Upper lobe of left lung (tissue), 6 donors: Measurements from ENCODE around the gene TUT7. TPM values are rescaled to one million over a fixed set of nuclear protein-coding genes. Genes with fewer than 3 reads are reported as not detected.

Source experiments
- ATAC-seq, 2 donors: fragments of 200-7000 bp; cut with Tn5 transposase; one replicate each; pipeline ENCODE4 v1.9.1; 2022; ENCODE audit warnings: mild to moderate bottlenecking in 2 of 2, moderate library complexity in 2 of 2; ENCODE audit not compliant: low FRiP score in 2 of 2
- DNase-seq, 2 donors: peaks; one replicate each; pipeline ENCODE4 v3.0.0-alpha.2; 2019 to 2020
- H3K27ac ChIP-seq, 4 donors: fragments of 200-600 bp; sonication (generic); one replicate each; pipeline ENCODE4 v1.5.1; 2016 to 2019
- H3K27me3 ChIP-seq, 4 donors: fragments of 200-600 bp; sonication (generic); one replicate each; pipeline ENCODE4 v1.5.1; 2017 to 2019
- H3K36me3 ChIP-seq, 4 donors: fragments of 200-600 bp; sonication (generic); one replicate each; pipeline ENCODE4 v1.5.1; 2016 to 2019
- H3K4me1 ChIP-seq, 4 donors: fragments of 200-600 bp; sonication (generic); one replicate each; pipeline ENCODE4 v1.5.1; 2018 to 2019
- H3K4me3 ChIP-seq, 4 donors: fragments of 200-600 bp; sonication (generic); one replicate each; pipeline ENCODE4 v1.5.1; 2017 to 2019; ENCODE audit warnings: mild to moderate bottlenecking in 2 of 4, moderate library complexity in 1 of 4
- H3K9me3 ChIP-seq, 4 donors: fragments of 200-600 bp; sonication (generic); one replicate each; pipeline ENCODE4 v1.5.1; 2018 to 2019
- CTCF ChIP-seq, 6 experiments: fragments of 450-650 bp in 4 of 6; fragments of 200-600 bp in 2 of 6; sonication (generic) in 2 of 6; IDR thresholded peaks; one replicate each; pipeline ENCODE4 v1.5.1; 2016 to 2019; ENCODE audit warnings: antibody characterized with exemption in 6 of 6
- EP300 ChIP-seq, 4 donors: sonication (generic); formaldehyde crosslinking; IDR thresholded peaks; one replicate each; pipeline ENCODE4 v1.5.1; 2017; ENCODE audit warnings: antibody characterized with exemption in 4 of 4, control low read depth in 2 of 4
- POLR2A ChIP-seq, 4 donors: fragments of 450-650 bp; IDR thresholded peaks; one replicate each; pipeline ENCODE4 v1.5.1; 2016 to 2017; ENCODE audit warnings: antibody characterized with exemption in 4 of 4, mild to moderate bottlenecking in 2 of 4
- POLR2AphosphoS5 ChIP-seq, 2 donors: sonication (generic); formaldehyde crosslinking; IDR thresholded peaks; one replicate each; pipeline ENCODE4 v1.5.1; 2017; ENCODE audit warnings: antibody characterized with exemption in 2 of 2
- WGBS, 2 donors: methylation state at CpG; one replicate each; pipeline ENCODE4 v1.1.5; 2017 to 2018; 5-methylcytosine and 5-hydroxymethylcytosine counted together
- small RNA-seq, 4 donors: library from RNA; depleted of rRNA; stranded (forward); fragments of <200 nt; gene quantifications; one replicate each; pipeline ENCODE3, GENCODE V24; 2016
- total RNA-seq, 6 donors: library from RNA; depleted of rRNA in 4 of 6; stranded (reverse); fragments of >200 nt in 4 of 6; gene quantifications; one replicate each; pipeline versions ENCODE4 v1.1.0 to v1.2.1, GENCODE V29; 2016 to 2021
- donor health status: DM: no; HTN: no; CAD: no; lungs with moderate emphysema.
- donor health status: DM: no; HTN: yes; CAD: no; lungs with severe emphysema.

TUT7 gene
- total RNA-seq, 6 donors from 2014 or later, result 28.6 to 159 (median 47.3) TPM

DNA sequence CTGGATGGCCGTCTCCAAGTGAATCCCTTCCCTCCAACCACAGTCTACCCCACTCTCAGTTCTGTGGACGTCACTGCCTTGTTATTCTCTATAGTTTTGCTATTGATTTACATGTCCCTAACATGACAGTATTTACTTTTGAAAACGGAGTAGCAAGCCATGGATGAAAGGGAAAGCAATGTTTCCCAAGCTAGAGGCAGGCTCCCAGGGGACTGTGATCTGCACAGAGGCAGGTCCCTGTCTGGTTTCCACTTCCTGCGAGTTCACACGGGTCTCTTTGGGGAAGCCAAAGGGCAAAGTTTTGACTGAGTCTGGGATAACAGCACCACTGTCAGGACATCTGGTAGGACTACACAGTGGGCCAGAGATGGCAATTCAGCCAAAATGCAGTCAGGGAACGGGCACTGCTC, 107.5 kb downstream of the TUT7 start:
- Histone ChIP-seq H3K27ac (no peak overlapping the region), H3K9me3 (no peaks in the 10 kb centered on the region), H3K27me3 (no peaks in the 10 kb centered on the region), H3K4me1 (no peaks in the 10 kb centered on the region), H3K36me3 (no peaks in the 10 kb centered on the region), H3K4me3 (no peak overlapping the region)
- no peak for TF ChIP-seq CTCF (IDR thresholded peaks at IDR 0.05)
- no peak for TF ChIP-seq POLR2A (IDR thresholded peaks at IDR 0.05)
- TF ChIP-seq POLR2AphosphoS5 (IDR thresholded peaks at IDR 0.05), result peak in 1 of 2 donors; percentile 20
- TF ChIP-seq EP300 (IDR thresholded peaks at IDR 0.05), result no peak
- no peak for DNase-seq
- WGBS, 2 donors, result 47 to 66% methylated on average over 6 of the region's 6 CpGs
- ATAC-seq, result no peak

DNA sequence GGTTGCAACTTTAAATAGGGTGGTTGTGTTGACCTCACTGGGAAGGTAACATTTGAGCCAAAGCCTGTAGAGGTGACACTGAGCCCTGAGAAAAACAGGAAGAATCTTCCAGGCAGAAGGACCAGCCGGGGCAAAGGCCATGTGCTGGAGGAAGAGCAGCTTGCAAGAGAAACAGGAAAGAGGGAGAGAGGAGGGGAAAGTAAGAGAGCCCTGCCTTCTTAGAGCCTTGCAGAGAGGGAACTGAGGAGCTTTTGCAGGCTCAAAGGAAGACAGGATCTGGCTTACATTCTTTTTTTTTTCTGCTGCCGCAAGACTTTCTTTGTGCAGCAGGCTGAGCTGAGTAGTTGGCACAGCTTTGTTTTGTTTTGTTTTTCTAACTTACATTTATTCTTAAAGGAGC, 112.1 kb downstream of the TUT7 start:
- WGBS, 2 donors, result 31 to 51% methylated on average over 2 of the region's 2 CpGs
- Histone ChIP-seq H3K9me3 (no peaks in the 10 kb centered on the region), H3K27ac (no peak overlapping the region), H3K36me3 (no peaks in the 10 kb centered on the region), H3K4me1 (no peaks in the 10 kb centered on the region), H3K4me3 (no peak overlapping the region), H3K27me3 (no peaks in the 10 kb centered on the region)
- TF ChIP-seq POLR2AphosphoS5 (IDR thresholded peaks at IDR 0.05) (no peak), CTCF (IDR thresholded peaks at IDR 0.05) (no peak), EP300 (IDR thresholded peaks at IDR 0.05) (no peak), POLR2A (IDR thresholded peaks at IDR 0.05) (no peak)
- no peak for DNase-seq
- ATAC-seq, result no peak

DNA sequence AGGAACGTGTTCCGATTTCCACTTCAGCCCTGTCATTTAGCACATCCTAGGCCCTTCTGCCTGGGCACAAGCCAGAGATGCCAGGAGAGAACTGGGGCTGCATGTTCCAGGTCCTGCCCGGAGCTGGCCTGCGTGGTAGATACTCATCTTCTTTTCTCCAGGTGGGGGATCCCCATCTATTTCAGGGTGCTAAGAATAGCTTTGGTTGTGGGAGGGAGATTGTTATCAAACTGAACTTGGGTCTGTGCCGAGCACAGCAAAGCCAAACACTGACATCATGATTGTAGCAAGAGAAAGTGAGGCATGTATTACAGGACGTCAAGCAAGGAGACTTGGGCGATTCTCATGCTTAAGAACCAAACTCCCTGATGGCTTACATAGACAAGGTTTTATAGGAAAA, 113.0 kb downstream of the TUT7 start:
- no peak for ATAC-seq
- 64 to 74% methylated on average over 7 of the region's 7 CpGs for WGBS, 2 donors

GRCh38 chr9:86238861-86239770, 115.1 kb downstream of the TUT7 start:
- Histone ChIP-seq H3K9me3 (no peaks in the 10 kb centered on the region), H3K4me3 (no peak overlapping the region), H3K4me1 (no peaks in the 10 kb centered on the region), H3K36me3 (no peaks in the 10 kb centered on the region), H3K27me3 (no peaks in the 10 kb centered on the region), H3K27ac (no peak overlapping the region)
- DNase-seq, result no peak
- 62 to 76% methylated on average over 10 of the region's 10 CpGs for WGBS, 2 donors
- ATAC-seq, result no peak
- no peak for TF ChIP-seq CTCF (IDR thresholded peaks at IDR 0.05)
- no peak for TF ChIP-seq POLR2A (IDR thresholded peaks at IDR 0.05)
- no peak for TF ChIP-seq POLR2AphosphoS5 (IDR thresholded peaks at IDR 0.05)
- TF ChIP-seq EP300 (IDR thresholded peaks at IDR 0.05), result no peak

More for the DNA sequence above, 113.0 kb downstream of the TUT7 start:
- no peak for TF ChIP-seq CTCF (IDR thresholded peaks at IDR 0.05)
- TF ChIP-seq EP300 (IDR thresholded peaks at IDR 0.05), result no peak
- TF ChIP-seq POLR2A (IDR thresholded peaks at IDR 0.05), result no peak
- TF ChIP-seq POLR2AphosphoS5 (IDR thresholded peaks at IDR 0.05), result no peak
- H3K27ac ChIP-seq, result no peak overlapping the region
- DNase-seq, result no peak
- no peaks in the 10 kb centered on the region for H3K9me3 ChIP-seq
- no peaks in the 10 kb centered on the region for H3K36me3 ChIP-seq
- H3K4me1 ChIP-seq, result no peaks in the 10 kb centered on the region
- H3K27me3 ChIP-seq, result no peaks in the 10 kb centered on the region
- no peak overlapping the region for H3K4me3 ChIP-seq

Small RNA genes lying within 50 kb of the gene (small RNA-seq; reads per million reads assigned to genes)
- 0 reads per million in 4 donors for gene RN7SKP264

Other genes with a start within 250 kb of the TUT7 start
- gene C9orf153, start 94.8 kb downstream of the TUT7 start, total RNA-seq, result 1 to 10 TPM in 2 of 6 donors, under 1 TPM in 1, not detected in 3; 0.30 to 1.5 (median 1.0) TPM
- 10 to 100 TPM in 5 of 6 donors, 1 to 10 TPM in 1; 8.0 to 34.1 (median 19.3) TPM for gene ISCA1, start 71.9 kb downstream of the TUT7 start, total RNA-seq